NCI-H2171 (cell line): ENCODE data around the gene SMARCC1.

Source experiments
- DNase-seq: peaks from one replicate; lab custom pipeline; 2025; lab: John Stamatoyannopoulos, UW

SMARCC1 gene

DNA sequence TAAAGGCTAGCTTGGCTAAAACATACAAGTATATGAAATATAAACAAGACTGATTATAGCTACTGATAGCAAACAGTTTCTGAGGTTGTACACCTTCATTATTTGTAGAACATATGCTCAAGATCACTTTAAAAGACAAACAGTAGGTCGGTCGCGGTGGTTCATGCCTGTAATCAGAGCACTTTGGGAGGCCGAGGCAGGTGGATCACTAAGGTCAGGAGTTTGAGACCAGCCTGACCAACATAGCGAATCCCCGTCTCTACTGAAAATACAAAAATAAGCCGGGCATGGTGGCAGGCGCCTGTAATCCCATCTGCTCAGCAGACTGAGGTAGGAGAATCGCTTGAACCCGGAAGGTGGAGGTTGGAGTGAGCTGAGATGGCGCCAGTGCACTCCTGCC lies 80.3 kb downstream of the SMARCC1 start:
- no peak for DNase-seq

DNA sequence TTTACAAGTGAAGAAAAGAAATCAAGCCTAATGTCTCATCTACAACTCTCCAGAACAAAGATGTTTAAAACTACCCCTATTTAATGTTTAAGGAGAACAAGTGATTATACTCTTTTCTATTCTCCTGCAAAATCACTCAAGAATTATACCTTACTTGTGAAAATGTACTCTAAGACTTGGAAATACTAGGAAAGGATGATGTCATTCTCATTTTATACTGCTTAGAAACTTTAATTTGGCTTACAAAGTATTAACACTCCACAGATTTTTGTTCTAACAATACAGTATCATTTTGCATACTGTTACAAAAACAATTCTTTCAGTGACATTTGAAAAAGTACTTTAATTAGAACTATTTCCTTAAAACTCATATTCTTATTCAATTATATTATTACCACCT lies 89.5 kb downstream of the SMARCC1 start:
- DNase-seq, result no peak

DNA sequence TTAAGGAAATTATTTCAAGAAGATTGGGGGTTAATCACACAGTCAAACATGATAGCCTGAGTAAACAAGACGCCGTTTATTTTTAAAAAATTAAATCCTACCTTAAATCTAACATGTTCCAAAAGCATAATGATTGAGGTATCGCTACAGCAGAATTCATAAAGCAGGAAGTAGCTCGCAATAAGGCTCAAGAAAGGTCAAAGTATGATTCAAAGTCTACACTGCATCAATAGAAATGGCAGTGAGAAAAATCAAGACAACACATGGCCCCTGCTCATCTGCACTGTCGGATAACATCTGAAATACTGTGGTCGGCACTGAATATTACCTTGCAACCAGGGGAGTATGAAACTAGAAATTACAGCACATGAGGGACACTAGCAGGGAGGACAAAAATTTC lies 93.2 kb downstream of the SMARCC1 start:
- no peak for DNase-seq

DNA sequence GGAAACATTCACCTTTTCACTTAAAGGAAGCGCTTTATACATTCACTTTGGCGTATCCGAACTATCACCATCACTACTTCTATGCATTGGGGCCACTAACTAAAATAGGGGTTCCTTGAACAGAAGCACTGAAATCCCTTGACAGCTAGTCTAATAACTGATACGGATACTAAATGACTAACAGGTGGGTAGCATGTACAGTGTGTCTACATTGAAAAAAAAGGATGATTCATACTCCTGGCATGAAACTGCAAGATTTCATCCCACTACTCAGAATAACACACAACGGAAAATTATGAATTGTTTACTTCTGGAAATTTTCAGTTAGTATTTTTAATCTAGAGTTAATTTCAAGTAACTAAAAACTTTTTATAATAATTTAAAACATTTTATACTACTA lies 96.7 kb downstream of the SMARCC1 start:
- no peak for DNase-seq

DNA sequence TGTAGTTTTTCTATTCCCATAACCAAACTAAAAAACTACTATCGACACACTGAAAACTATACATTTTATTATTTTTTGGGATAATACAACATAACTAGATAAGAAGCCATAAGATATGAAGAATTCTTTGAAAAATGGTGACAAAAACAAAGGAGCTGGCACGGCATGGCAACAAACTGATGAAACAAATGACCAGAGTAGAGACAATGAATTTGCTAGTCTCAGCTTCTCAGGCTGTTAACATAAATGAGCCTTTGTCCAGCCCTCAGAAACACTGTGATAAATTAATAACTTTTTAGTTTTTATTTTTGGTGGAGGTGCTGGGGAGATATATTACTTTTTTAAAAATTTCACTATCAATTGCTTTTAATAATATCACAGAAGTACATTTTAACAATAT lies 100.7 kb downstream of the SMARCC1 start:
- no peak for DNase-seq

DNA sequence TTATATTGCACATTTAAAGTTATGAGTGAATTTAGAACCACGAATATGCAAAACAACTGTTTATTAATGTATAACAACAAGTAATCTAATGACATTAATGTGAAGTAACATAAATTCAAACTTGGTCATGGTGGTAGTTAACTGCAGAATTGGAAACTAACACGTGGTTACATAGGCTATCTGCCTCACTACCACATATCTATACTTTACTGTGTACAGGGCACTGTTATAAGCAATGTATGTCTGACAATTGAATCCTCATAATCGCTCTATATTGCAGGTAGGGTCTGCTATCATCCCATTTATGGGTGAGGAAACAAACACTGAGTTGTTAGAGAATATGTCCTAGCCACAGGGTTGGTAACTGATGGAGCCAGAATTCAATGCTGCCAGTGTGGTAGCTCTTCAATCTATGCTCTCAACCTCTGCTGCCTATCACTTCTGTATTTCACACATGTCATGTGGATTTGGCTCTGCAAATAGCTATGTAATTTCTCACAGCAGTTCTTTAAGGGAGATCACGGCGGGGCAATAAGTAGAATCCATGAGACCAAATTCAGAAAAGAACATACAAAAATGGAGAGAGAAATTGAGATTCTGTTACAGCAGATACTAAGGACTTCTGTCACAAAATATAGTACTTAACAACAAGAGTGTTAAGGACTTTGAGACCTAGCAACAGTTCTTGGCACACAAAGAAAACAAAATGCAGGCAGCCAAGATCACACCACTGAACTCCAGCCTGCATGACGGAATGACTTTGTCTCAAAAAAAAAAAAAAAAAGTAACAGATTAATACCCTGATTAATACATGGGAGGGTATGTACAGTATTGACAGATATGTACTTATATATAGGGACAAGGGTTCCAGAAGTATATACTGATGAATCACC lies 103.0 kb downstream of the SMARCC1 start:
- DNase-seq, result no peak

DNA sequence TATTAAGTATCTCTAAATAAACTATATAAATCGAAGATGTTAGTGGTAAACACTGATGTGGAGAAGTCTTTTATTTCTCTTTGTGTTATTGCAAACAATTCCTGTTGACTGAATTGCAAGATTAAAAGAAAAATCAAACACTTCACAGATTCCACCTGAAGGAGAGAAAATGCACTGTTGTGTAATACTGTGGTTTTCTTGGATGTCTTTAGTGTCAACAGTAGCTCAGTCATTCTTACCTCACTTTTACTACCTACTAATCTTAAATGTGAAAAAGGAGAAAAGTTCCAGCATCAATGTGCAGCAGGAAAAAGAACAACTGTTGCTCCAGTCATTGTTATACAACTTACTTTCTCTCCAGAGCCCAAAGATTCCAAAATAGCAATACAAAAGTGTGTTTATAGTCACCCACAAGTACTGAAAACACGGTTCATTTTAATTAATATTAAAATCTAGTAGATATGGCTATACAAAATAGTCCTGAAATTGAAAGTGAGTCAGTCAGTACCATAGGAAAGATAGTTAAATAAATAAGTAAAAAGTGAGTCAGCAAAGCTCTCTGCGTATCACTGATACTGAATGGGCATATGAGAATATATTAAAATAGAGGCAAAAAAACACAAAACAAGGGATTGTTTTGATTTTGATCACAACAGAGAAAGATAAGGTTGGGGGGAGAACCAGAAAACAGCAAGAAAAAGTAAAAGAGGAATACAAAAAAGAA lies 112.5 kb downstream of the SMARCC1 start:
- DNase-seq, result no peak

DNA sequence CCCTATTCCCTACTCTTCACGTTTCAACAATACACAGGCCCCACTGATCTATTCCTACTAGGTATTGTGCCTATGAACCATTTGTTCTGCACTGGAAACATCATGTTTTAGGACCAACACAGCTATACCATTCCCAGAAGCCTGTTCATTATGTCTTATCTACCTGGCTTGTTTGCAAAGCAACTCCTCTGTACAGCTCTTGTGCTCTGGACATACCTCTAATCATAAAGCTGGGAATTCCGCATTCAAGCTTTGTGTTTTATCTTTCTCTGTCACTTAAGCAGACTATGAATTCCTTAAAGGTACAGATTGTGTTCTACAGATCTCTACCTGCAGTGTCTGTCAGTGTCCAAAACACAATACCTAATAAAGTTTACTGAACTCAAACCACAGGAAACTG lies 115.6 kb downstream of the SMARCC1 start:
- no peak for DNase-seq

DNA sequence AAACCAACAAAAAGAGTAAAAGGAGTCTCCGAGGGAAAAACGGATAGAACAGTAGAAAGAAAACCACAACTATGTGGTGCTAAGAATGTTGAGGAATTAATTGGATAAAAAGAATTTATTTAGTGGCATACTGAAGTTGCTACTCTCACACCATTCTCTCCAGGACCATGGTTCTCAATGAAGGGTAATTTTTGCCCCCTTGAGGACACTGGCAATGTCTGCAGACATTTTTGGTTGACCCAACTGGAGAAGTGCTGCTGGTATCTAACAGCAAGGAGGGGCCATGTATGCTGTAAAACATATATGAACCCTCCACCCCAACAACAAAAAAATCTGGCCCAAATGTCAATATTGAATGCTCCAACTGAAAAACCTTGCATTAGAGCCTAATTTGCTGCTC lies 117.2 kb downstream of the SMARCC1 start:
- DNase-seq, result no peak

DNA sequence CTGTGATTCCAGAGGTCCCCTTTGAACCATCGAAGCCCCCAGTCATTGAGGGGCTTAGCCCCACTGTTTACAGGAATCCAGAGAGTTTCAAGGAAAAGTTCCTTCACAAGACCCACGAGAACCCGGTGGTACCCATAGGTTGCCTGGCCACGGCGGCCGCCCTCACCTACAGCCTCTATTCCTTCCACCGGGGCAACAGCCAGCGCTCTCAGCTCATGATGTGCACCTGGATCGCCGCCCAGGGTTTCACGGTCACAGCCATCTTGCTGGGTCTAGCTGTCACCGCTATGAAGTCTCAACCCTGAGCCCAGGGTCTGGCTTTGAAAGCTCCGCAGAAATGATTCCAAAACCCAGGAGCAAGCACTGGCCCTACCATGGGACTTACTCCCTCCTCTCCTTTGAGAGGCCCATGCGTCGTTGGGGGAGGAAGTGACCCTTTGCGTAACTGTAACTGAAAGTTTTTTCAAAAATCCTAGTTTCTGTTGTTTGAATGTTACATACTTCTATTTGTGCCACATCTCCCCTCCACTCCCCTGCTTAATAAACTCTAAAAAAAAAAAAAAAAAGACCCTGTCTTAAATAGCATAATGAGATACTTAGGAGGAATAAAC lies 118.0 kb downstream of the SMARCC1 start:
- DNase-seq, result no peak

DNA sequence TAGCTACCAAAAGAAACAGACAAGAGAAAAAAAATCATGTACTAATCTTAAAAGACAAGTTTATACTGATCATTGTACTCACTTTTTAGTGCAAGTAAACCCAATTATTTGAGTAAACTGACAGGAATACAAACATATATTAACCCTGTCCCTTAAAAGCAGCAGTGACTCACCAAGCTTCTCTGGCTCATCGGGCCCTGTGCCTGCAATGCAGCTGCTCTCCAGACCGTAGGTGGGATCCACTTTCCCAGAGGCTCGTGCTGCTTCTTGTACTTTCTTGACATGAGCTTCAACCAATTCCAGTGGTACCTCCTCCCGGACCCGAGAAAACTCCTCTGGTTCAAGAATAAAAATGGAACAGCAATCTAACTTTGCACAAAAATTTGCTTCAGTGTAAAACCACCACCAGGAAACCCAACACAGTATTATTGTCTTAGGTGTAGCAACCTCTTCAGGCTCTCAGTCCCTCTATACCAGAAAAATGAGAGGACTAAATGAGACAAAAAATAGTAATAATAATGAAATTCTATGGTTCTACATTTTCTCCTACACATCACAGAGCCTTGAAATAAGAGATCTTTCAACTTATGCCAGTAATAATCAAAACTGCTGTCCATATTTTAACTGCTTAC lies 120.5 kb downstream of the SMARCC1 start:
- DNase-seq, result no peak

DNA sequence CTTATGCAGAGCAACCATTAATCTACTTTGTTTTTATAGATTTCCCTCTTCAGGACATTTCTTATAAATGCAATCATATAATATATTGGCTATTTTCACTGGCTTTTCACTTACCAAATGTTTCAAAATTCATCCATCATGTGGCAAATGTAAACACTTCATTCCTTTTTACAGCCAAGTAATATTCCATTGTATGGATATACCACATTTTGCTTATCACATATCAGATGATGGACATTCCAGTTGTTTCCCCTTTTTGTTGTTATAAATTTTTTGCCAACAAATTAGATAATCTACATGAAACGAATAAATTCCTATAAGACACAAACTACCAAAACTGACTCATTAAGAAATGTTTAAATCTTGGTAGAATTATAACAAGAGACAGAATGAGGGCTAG lies 123.2 kb downstream of the SMARCC1 start:
- no peak for DNase-seq

DNA sequence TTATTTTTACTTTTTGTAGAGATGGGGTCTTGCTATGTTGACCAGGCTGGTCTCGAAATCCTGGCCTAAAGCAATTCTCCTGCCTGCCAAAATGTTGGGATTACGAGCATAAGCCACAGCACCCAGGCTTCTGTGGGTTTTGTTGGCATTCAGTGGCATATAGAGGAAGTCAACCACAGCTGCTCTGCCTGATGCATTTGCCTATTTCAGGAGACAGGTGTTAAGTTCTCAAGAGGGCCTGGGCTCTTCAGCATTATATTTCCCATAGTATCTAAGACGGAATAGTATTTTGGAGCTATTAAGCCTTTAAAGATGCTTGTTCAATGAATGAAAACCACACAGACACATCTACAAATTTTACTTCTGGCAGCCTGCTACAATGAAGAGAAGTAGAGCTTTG lies 129.6 kb downstream of the SMARCC1 start:
- no peak for DNase-seq

DNA sequence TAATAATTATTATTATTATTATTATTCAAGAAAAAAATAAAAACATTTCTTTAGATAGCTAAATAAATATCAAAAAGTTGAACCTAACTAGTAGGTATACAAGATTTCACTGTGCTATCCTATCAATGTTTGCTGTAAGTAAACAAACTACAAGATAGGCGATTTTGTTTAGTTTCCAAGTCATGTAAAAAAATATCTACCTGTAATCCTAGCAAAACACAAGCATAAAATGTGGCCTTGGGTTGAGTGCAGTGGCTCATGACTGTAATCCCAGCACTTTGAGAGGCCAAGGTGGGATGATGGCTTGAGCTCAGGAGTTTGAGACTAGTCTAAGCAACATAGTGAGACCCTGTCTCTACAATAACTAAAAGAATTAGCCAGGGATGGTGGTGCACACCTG lies 131.4 kb downstream of the SMARCC1 start:
- DNase-seq, result no peak

DNA sequence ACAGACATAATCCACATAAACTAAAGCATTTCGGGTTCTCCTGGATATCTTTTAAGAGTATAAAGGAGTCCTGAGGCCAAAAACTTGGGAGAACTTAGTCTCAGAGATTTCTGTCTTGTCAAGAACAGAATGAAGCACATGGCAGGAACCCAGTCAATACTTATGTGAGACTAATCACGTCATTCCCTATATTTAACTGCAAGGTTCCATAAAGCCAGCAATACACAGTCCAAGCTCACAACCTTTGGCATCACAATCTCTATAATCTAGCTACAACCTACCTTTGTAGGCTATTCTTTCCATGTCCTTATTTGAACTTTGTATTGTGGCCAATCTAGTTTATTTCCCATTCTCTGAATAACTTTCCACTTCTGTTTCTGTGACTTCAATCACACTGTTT lies 134.1 kb downstream of the SMARCC1 start:
- DNase-seq, result no peak

DNA sequence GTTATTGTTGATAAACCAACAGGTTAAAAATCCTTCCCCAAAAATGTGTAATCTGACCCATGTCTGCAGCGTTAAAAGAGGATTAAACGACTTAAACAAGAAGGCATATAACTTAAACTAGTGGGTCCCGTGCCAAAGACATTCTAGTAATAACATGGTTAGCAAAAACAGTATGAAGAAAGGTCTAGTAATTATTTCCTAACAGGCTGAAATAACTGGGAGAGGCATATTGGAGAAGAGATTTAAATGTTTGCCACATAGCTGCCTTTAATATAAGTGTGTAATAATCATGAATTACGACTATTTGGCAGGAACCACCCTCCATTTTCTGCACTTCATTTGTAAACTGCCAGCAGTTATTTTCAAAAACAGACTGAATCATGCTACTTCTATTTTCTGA lies 135.3 kb downstream of the SMARCC1 start:
- no peak for DNase-seq

DNA sequence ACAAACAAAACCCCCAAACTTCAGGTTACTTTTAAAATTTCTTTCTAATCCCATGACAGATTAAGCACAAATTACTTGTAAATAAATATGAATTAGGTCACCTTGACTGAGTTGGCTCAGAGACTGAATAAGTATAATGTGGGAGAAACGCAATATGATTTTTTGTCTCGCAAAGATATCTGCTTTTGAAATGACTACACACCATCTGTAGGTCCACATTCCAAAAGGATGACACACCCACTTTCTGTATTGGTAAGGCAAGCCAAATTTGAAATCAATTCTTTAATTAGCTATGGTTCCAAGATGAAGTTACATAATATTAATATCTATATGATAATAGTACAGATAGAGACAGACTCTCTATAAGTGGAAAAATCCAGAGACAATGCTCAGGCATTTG lies 136.1 kb downstream of the SMARCC1 start:
- DNase-seq, result no peak

DNA sequence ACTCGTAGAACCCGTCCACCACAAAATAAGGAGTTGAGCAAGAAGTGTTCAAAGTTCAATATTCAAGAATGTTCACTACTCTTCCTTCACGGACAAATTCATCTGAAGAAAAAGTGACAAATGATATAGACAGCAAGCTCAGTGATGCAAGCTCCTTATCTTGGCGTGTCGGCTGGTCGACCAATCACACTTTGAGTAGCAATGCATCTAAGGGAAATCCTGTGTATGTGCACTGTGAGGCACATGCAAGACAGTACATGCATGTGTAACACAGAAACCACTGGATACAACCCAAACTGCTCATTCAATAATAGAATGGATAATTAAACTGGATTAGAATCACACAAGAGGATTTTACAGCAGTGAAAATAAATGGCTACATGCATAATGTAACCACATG lies 138.6 kb downstream of the SMARCC1 start:
- no peak for DNase-seq

DNA sequence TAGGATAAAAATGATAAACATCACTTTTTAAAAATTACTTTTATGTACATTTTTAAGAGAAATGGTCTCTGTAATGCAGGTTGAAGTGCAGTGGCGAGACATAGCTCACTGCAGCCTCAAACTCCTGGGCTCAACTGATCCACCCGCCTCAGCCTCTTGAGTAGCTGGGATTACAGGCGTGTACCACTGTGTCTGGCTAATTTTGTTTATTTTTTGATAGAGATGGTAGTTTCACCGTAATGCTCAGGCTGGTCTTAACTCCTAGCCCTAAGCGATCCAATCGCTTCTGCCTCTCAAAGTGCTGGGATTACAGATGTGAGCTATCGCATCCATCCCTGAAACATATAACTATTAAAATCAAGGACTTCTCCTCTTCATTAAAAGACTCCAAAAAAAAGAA lies 140.0 kb downstream of the SMARCC1 start:
- DNase-seq, result no peak

DNA sequence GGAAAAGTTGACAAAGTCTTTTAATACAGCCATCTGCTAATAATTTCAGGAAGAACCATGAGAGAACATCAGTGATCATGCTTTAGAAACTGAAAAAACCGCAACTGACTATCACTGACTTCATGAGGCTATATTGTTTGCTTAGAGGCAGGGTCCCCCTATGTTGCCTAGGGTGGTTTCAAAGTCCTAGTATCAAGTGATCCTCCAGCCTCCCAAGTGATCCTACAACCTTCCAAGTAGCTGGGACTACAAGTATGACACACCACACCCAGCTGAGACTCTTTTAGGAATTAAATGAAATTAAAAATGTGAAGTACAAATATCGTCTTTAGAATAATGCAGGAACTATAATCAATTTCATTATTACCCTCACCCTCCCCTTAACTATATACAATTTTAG lies 144.8 kb downstream of the SMARCC1 start:
- no peak for DNase-seq

DNA sequence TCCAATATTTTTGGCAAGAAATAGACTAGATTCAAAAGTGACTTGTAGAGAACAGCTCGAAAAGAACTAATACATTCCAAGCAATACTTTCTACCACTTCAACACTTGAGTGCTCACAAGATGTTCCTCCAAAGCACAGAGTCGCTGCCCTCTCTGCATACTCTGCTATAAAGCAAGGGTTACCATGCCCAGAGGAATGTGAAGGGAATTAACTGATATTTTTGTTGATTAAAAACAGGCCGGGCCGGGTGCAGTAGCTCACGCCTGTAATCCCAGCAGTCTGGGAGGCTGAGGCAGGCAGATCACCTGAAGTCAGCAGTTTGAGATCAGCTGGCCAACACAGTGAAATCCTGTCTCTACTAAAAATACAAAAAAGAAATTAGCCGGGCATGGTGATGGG lies 145.5 kb downstream of the SMARCC1 start:
- no peak for DNase-seq

DNA sequence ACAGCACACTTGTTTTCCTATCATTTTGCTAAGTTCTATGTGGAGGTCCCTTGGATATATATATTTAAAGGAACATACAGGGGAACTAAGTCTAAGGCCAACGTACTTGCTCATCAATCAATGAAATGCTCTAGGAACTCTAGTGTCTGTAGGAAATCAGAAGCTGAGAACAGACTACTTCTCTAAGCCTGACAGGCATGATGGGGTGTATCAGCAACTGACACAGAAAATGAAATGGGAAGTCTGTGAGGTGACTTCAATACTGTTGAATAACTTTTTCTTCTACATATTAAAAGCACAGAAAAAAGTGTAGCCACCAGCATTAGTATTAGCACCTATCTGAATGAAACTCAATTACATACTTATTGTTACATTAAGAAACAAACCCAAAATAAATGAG lies 146.2 kb downstream of the SMARCC1 start:
- no peak for DNase-seq

DNA sequence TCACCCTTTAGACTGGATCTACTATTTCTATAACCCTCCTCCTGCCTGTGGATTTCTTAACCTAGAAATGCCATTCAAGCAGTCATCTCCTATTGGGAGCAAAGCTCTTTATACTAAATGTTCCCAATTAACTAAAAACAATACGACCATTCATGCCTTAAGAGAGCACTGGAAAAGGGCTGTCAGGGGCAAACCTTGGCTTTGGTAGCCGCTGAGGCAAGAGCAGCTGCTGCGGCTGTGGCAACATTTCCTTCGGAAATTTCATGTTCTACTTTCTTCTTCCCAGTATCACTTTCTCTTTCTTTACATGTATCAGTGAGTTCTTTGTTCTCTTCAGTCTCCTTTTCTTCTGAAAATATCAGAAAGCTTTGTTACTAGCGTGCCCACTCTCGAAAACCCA lies 146.7 kb downstream of the SMARCC1 start:
- no peak for DNase-seq
